Endometrial microvascular endothelial cells (primary cell): Measurements from ENCODE around the gene RCOR1. TPM values are rescaled to one million over a fixed set of nuclear protein-coding genes. Genes with fewer than 3 reads are reported as not detected.
"Not testable (repeated sequence)": the region's sequence is repeated elsewhere in the genome, so short reads cannot be mapped to it uniquely, and the experiment has no call there.

ENCODE experiments used
- in situ Hi-C: cut with HindIII; loops from 2 replicates; pipeline ENCODE4 v1.10.0; 2017; ENCODE audit warnings: low sequenced_read_pairs, low pct_unique_long_range_greater_than_20kb; ENCODE audit errors: inconsistent ontology term
- total RNA-seq: library from RNA; depleted of rRNA; stranded (reverse); fragments of >200 nt; gene quantifications from one replicate; pipeline ENCODE4 v1.2.3, GENCODE V29; 2015; ENCODE audit errors: inconsistent ontology term

RCOR1 gene
- total RNA-seq = 16.4 TPM

GRCh38 chr14:102591944-102592762 lies at the start of gene RCOR1:
RCOR1 (plus strand) TSS chr14:102592649; CDS start chr14:102592887, 238 bp downstream.
- in situ Hi-C loops = no loop called here

GRCh38 chr14:102544046-102544746 lies 48.3 kb upstream of the RCOR1 start:
- in situ Hi-C loops = no loop called here

GRCh38 chr14:102544747-102545460 lies 47.5 kb upstream of the RCOR1 start:
- in situ Hi-C loops = no loop called here

- in situ Hi-C loops = no loop called here
Measured at GRCh38 chr14:102545461-102546265, 46.8 kb upstream of the RCOR1 start.

- in situ Hi-C loops = no loop called here
Measured at GRCh38 chr14:102548616-102549240, 43.7 kb upstream of the RCOR1 start.

- in situ Hi-C loops = not testable (repeated sequence)
Measured at GRCh38 chr14:102550927-102551401, 41.5 kb upstream of the RCOR1 start.

GRCh38 chr14:102551995-102552705 lies 40.3 kb upstream of the RCOR1 start:
- in situ Hi-C loops = no loop called here

GRCh38 chr14:102554821-102555819 lies 37.3 kb upstream of the RCOR1 start:
- in situ Hi-C loops = no loop called here

GRCh38 chr14:102556098-102556677 lies 36.3 kb upstream of the RCOR1 start:
- in situ Hi-C loops = no loop called here

- in situ Hi-C loops = no loop called here
Measured at GRCh38 chr14:102557434-102558226, 34.8 kb upstream of the RCOR1 start.

- in situ Hi-C loops = no loop called here
Measured at GRCh38 chr14:102558556-102558955, 33.9 kb upstream of the RCOR1 start.

GRCh38 chr14:102560458-102561261 lies 31.8 kb upstream of the RCOR1 start:
- in situ Hi-C loops = no loop called here

GRCh38 chr14:102565331-102565887 lies 27.0 kb upstream of the RCOR1 start:
- in situ Hi-C loops = no loop called here

- in situ Hi-C loops = no loop called here
Measured at GRCh38 chr14:102565959-102566358, 26.5 kb upstream of the RCOR1 start.
